GM19193 (cell line): ENCODE results near the gene TFAP2E.
A peak's percentile ranks its signal among the peaks of the same experiment; 100 is the strongest.

ENCODE experiments used
- POLR2A ChIP-seq: IDR thresholded peaks from 4 replicates; pipeline ENCODE4 v1.6.1; 2011; ENCODE audit not compliant: insufficient read depth, insufficient read length; ENCODE audit errors: extremely low read depth

Gene TFAP2E

DNA sequence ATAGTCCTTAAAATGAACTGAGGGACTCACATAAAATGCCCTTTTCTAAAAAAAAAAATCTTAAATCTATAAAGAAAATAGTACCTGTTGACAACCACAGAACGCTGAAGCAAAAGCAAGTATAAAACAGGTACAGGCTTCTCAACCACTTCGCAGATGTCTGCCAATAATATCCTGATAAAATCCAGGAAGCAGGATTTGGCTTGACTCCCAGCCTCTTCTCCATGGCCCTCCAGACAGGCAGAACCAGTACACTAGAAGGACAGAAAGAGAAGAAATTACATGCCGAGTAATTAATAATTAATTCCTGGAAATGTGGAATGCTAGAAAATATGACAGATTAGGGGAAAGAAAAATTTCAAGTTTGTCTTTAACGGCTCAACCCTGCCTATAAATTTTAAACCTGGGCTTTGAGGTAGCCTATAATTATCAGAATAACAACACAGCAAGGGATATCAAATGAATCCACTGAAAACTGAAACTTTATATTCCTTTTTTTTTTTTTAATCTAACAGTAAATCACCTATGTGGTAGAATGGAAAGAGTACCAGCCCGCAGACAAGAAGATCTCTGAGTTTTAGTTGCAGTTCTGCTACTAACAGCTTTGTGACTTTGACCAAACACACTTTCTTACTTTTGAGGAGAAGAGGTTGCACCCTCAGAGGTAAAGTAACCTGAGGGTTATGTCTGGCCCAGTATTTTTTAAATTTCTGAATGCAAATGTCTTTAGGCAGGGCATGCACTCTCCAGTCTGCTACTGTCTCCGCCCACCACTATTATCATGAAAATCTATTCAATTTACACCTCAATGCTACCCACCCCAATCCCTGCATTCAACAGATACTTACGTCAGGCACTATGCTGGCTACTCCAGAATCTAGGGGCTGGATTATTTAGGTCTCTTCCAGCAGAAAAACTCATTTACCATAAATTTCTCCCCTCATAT lies 18.6 kb upstream of the TFAP2E start:
- TF ChIP-seq POLR2A, result no peak

DNA sequence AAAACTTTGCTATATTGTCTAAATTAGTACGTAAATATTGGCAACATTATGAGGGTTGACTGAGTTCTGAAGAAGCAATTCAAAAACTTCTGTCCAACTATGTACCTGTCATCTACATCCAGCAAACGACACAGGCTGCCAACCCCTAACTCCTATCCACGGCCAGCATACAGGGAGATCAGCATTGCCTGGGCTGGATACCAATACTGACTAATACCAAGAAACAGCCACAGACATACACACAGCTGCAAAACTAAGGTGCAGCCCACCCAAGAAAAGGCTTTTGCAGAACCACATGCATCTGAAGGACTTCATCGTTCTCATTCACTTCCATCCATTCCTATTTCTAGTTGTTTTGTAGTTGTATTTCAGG lies 17.9 kb upstream of the TFAP2E start:
- no peak for TF ChIP-seq POLR2A

DNA sequence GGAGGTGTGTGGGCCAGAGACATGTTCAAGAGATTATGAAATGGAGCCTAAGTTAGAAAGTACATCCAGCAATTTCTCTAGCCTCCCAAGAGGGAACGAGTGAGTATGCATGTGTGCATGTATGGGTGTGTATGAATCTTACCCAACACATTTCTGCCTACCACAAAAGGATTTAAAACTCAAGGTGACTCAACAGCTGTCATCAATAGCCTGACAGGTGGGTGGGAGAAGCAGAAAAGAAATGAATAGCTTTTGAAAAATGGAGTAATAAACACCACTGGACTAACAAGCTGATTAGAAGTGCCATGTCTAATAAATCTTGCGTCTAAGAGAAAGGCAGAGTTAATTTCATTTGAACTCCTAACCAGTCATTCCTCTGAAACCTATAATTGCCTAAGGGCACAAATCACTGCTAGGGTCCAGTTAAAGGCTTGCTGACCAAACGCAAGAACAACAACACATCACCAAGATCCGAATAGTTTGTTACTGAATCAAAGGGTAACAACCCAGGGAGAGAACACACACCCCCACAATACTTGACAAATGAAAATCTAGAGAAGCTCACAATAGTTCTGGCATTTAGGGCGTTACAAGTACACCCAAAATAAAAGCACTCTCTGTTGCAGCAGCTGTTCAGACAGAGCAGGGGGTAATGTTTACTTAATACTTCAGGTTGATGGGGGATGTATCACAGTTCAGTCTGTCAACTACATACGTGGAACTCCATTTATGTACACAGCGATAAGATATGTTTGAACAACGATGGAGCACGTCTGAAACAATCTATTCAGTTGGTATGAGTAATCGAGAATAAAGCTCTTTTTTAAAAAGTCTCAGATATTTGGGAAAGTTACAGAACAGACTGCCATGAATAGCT lies 17.3 kb upstream of the TFAP2E start:
- no peak for TF ChIP-seq POLR2A

DNA sequence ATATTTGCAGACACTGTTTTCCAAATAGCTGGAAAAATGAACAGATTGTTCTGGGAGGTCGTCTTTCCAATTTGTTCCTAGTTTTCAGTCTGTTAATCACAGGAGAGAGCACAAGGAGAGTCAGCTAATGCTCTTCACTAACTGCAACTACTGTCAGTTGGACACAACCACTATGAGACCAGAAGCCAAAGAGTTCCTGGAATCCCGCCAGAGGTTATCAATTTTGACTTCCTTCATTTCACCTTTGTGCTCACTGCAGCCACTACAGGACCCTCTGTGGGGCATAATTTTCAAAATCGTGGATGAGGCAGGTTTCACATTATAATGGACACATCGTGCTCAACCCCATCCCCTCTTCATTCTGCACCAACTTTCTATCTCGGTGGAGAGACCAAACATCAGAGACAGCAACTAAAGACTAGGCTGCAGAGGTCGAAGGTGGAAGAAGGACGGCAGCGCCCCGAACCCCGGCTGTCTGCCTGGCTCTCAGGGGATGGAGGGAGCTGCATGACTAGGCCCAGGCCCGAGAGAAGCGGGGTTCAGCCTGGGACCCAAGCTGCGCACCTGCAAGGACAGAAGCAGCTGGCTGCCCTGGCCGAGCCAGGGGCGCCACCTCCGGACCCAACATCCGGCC lies 16.5 kb upstream of the TFAP2E start:
- TF ChIP-seq POLR2A, result no peak

DNA sequence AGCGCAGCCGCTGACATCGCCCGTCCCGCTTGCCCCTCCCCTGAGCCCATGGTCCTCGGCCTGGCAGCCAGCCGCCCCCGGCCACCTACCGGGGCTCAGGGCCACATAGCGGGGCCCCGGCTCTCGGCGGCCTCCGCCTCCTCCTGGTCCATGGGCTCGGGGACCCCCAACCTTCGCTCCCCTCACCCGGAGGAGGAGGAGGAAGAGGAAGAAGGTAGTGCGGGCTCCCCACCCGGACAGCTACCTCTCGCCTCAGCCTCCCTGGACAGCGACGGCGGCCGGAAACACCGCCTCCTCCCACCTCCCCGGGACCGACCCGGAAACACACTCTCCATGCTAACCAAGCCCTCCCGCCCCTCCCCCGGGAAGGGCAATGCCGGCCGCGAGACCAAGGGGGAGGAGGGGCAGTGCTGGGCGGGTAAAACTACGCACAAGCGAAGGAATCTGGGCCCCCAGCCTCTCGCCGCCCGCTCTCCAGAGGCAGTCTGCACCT lies 15.9 kb upstream of the TFAP2E start, which contains the start of gene KIAA0319L:
Gene KIAA0319L, minus strand, starts transcription at position 286 of the 493 bp plus-strand sequence. CDS start 2,912 bp downstream, outside the sequence.
- TF ChIP-seq POLR2A, result no peak

DNA sequence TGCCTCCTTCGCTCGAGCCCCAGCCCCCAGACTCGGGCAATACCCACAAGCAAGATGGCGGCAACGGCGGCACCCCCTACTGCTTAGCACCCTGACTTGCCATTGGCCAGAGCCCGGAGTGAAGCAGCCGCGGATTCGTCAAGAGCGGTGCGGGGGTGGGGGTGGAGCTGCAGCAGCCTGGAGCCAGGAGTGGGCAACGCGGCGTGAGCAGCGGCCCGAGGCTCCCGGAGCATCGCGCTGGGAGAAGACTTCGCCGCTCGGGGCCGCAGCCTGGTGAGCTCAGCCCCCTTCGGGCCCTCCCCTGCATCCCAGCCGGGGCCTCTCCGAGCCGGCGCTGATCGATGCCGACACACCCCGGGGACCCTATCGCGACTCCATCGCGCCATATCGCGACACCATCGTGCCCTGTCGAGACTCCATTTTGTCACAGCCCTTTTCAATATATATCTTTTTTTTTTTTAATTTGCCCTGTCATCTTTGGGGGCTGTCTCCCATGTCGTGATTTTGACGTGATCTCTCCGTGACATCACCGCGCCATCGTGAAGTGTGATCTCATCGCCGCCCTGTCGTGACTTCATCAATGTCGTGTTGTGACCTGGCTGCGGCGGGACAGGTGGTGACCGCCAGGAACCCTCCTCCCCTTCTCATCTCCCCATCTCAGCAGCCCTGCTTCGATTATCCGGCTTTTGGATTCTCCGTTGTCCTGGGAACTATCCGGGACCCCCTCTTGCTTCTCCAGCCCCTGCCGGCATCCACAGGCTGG lies 15.3 kb upstream of the TFAP2E start, which contains the start of gene NCDN:
Gene NCDN, plus strand, starts transcription at position 189 of the 763 bp plus-strand sequence. Its CDS starts 392 bp downstream, at position 581.
- peak; percentile 91 for TF ChIP-seq POLR2A

DNA sequence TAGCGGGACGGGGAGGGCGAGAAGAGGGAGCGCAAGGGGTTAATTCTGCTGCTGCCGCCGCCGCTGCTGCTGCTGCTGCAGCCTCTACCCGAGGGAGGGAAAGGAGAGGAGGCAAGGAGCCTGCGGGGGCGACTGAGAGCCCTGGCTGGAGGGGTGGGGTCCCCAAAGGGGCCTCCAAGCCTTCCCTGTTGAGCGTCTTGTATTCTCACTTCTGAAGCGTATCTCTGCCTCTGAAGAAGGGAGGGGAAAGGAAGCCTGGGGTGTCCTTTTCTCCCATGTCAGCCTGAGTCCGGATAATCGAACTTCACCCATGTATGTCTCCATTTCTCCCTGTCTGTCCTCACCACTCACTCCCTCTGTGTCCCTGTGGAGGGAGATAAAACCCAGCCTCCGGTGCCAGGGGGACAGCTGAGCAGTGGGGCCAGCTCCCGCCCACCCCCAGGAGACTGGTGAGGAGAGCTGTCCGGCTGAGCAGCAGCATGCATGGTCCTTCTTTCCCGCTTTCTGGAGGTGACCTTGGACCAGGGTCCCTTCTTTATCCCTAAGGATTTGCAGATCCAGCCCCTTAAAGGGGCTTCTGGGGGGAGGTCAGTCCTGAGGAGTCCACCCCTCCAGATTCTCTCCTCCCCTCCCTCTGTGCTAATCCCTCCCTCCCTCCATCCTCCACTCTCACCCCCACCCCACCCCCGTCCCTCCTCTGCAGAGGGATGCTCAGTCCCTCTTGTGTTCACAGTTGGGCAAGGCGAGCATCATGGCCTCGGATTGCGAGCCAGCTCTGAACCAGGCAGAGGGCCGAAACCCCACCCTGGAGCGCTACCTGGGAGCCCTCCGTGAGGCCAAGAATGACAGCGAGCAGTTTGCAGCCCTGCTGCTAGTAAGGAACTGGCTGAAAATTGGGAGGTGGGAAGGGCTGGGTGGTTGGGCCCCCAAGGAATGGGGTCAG lies 14.5 kb upstream of the TFAP2E start:
- TF ChIP-seq POLR2A, result no peak

DNA sequence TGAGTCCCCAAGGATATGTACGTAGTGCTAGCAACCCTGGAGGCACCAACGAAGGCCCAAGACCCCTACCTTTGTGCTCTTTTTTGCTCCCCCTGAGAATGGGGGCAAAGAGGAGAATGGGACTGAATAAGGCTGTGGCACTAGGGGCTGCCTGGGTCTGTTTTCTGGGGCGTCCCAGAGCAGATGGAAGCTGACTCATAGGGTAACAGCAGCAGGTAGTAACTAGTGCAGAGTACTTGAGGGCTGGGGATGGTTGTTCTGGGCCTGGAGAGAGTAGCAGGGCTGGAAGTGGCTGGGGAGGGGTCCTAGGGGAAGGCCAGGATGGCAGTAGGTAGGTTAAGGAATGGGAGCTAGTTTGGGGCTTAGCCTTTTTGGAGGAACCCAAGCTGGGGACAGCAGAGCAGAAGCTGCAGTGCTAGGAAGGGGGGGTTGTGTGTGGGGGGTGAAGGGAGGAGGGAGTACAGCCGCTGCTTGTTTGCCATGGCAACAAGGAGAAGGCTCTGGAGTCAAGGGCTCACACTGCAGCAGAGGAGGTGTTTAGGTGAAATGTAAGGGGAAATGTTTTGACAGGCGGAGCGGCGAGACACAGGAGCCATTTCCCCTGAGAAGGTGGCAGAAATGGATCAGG lies 13.7 kb upstream of the TFAP2E start:
- no peak for TF ChIP-seq POLR2A

DNA sequence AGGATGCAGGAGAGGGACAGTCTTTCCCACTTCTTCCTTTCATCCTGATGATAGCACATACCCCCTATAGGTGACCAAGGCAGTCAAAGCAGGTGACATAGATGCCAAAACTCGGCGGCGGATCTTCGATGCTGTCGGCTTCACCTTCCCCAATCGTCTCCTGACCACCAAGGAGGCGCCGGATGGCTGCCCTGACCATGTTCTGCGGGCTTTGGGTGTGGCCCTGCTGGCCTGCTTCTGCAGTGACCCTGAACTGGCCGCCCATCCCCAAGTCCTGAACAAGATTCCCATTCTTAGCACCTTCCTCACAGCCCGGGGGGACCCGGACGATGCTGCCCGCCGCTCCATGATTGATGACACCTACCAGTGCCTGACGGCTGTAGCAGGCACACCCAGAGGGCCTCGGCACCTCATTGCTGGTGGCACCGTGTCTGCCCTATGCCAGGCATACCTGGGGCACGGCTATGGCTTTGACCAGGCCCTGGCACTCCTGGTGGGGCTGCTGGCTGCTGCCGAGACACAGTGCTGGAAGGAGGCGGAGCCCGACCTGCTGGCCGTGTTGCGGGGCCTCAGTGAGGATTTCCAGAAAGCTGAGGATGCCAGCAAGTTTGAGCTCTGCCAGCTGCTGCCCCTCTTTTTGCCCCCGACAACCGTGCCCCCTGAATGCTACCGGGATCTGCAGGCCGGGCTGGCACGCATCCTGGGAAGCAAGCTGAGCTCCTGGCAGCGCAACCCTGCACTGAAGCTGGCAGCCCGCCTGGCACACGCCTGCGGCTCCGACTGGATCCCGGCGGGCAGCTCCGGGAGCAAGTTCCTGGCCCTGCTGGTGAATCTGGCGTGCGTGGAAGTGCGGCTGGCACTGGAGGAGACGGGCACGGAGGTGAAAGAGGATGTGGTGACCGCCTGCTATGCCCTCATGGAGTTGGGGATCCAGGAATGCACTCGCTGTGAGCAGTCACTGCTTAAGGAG lies 12.6 kb upstream of the TFAP2E start:
- TF ChIP-seq POLR2A, result no peak

DNA sequence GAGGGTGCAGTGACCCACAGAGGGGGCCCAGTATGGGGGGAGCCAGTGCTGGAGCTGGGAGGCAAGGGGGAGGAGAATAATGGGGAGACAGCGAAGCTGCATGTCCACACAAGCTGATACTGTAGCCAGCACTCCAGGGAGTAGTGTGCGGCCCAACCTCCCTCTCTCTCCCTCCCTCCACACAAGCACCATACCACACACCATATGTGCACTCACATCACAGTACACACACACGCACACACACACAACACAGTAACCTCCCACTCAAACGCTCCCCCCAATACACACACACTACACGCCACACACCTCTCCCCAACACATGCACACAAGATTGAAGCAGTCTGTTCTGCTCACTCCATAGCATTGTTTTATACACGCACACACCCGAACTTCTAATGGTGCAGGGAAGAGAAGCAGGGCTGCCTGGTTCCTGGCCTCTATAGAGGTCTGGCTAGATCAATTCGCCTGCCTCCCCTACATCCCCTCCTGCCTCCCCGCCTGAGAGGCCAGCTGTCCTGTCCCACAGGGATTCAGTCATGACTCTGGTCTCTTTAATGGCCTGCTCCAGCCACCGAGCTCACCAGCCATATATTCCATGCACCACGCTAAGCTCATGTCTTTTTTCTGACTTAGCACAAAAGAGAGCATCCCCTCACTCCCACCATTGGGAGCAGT lies 11.7 kb upstream of the TFAP2E start:
- no peak for TF ChIP-seq POLR2A
